Measurements from ENCODE around the gene RASSF1. TPM values are rescaled to one million over a fixed set of nuclear protein-coding genes. Genes with fewer than 3 reads are reported as not detected.
A peak's percentile ranks its signal among the peaks of the same experiment; 100 is the strongest.

RASSF1 gene
- total RNA-seq, 1 donor from 2014 or later, result 26.5 TPM

- peak within 1 kb of the TSS; percentile 96 for H3K4me3 Mint-ChIP-seq (ENCODE audit: unreplicated experiment)
- H3K4me1 Mint-ChIP-seq (ENCODE audit: low read depth, unreplicated experiment), result peaks cover 6% of the 10 kb centered on the region
- Histone ChIP-seq H3K4me1 (ENCODE audit: insufficient read depth, low read length) (peaks cover 17% of the 10 kb centered on the region), H4K20me1 (ENCODE audit: insufficient read depth, low read length) (no peaks in the 10 kb centered on the region), H3K9ac (ENCODE audit: low read length) (peak within 1 kb of the TSS; percentile 85), H3K9me3 (ENCODE audit: insufficient read depth, low read depth, low read length) (no peaks in the 10 kb centered on the region), H3K36me3 (ENCODE audit: insufficient read depth, low read length) (no peaks in the 10 kb centered on the region), H3K79me2 (ENCODE audit: insufficient read depth, low read length) (peaks cover 7% of the 10 kb centered on the region), H3K4me3 (ENCODE audit: insufficient read depth, low read depth, low read length) (peak within 1 kb of the TSS; percentile 81), H3K27me3 (ENCODE audit: insufficient read depth, low read length) (no peaks in the 10 kb centered on the region), H3K4me2 (ENCODE audit: low read length) (peak within 1 kb of the TSS; percentile 92), H3K27ac (ENCODE audit: low read depth, low read length) (peak within 1 kb of the TSS; percentile 79), H2AFZ (ENCODE audit: low read depth, low read length) (peak within 1 kb of the TSS; percentile 95)
- H3K36me3 Mint-ChIP-seq (ENCODE audit: low read depth, unreplicated experiment), result no peaks in the 10 kb centered on the region
- peak; percentile 96 for DNase-seq (ENCODE audit: low read depth)
- no peaks in the 10 kb centered on the region for H3K9me3 Mint-ChIP-seq (ENCODE audit: unreplicated experiment)
- FAIRE-seq, result no peak
- peak within 1 kb of the TSS; percentile 89 for H3K27ac Mint-ChIP-seq (ENCODE audit: unreplicated experiment)
- TF ChIP-seq CTCF (IDR thresholded peaks at IDR 0.05; ENCODE audit: insufficient read depth, low read depth, low read length) (no peak), EZH2 (IDR thresholded peaks at IDR 0.05; ENCODE audit: insufficient read depth, low read length) (no peak)
- no peaks in the 10 kb centered on the region for H3K27me3 Mint-ChIP-seq (ENCODE audit: low read depth, unreplicated experiment)
These were observed 41.6 kb downstream of the RASSF1 start, which contains the start of the genes HYAL3 and NAA80 for GRCh38 chr3:50298836-50299637. TSS of gene HYAL3 (minus strand) at chr3:50299405. CDS start at chr3:50295602, 3,803 bp downstream. TSS of gene NAA80 (minus strand) at chr3:50299405. CDS start at chr3:50297463, 1,942 bp downstream.

- Mint-ChIP-seq H3K4me3 (ENCODE audit: unreplicated experiment) (peak overlapping the region; percentile 96), H3K27me3 (ENCODE audit: low read depth, unreplicated experiment) (no peaks in the 10 kb centered on the region), H3K9me3 (ENCODE audit: unreplicated experiment) (no peaks in the 10 kb centered on the region), H3K36me3 (ENCODE audit: low read depth, unreplicated experiment) (no peaks in the 10 kb centered on the region), H3K4me1 (ENCODE audit: low read depth, unreplicated experiment) (peaks cover 6% of the 10 kb centered on the region), H3K27ac (ENCODE audit: unreplicated experiment) (no peak overlapping the region)
- no peaks in the 10 kb centered on the region for H3K9me3 ChIP-seq (ENCODE audit: insufficient read depth, low read depth, low read length)
- no peaks in the 10 kb centered on the region for H4K20me1 ChIP-seq (ENCODE audit: insufficient read depth, low read length)
- peak overlapping the region; percentile 85 for H3K9ac ChIP-seq (ENCODE audit: low read length)
- peaks cover 7% of the 10 kb centered on the region for H3K79me2 ChIP-seq (ENCODE audit: insufficient read depth, low read length)
- H3K4me1 ChIP-seq (ENCODE audit: insufficient read depth, low read length), result peaks cover 17% of the 10 kb centered on the region
- H3K4me3 ChIP-seq (ENCODE audit: insufficient read depth, low read depth, low read length), result peak overlapping the region; percentile 81
- H2AFZ ChIP-seq (ENCODE audit: low read depth, low read length), result no peak overlapping the region
- H3K27me3 ChIP-seq (ENCODE audit: insufficient read depth, low read length), result no peaks in the 10 kb centered on the region
- no peak overlapping the region for H3K27ac ChIP-seq (ENCODE audit: low read depth, low read length)
- FAIRE-seq (no peak), DNase-seq (ENCODE audit: low read depth) (no peak)
- peak overlapping the region; percentile 92 for H3K4me2 ChIP-seq (ENCODE audit: low read length)
- TF ChIP-seq CTCF (IDR thresholded peaks at IDR 0.05; ENCODE audit: insufficient read depth, low read depth, low read length), result peak; percentile 13
- no peak for TF ChIP-seq EZH2 (IDR thresholded peaks at IDR 0.05; ENCODE audit: insufficient read depth, low read length)
- no peaks in the 10 kb centered on the region for H3K36me3 ChIP-seq (ENCODE audit: insufficient read depth, low read length)
These were observed 42.5 kb downstream of the RASSF1 start for GRCh38 chr3:50297896-50298725.

Measured in astrocyte (in vitro differentiated cells and primary cell).